ENCODE results near the gene GATB.

Gene GATB

DNA sequence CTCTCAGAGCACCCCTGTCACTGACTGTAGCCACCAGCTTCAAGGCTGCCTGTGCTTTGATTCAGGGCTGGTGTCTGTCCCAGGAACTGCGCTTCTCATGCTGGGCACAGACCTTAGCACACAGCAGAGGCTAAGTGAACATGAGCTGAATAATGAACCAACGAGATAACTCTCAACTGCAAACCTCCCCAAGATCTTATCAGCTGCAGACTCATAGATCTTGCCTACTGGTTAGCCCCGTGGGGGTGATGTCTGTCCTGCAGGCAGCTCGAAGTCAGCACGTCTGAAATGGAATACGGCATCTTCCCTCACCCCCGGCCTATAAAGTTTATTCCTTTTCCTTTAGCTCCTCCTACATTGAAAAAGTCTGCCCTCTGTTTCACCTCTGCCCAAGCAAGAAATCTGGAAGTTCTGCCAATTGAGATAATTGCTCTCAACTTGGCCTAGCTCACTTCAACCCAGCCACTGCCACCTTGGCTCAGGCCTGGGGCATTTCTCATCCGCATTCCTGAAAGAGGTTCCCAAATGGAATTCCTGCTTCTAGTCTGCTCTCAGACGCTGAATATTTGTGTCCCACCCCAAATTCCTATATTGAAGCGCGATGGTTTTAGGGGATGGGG lies 73.7 kb downstream of the GATB start:
- H3K27ac ChIP-seq (ENCODE audit: extremely low read depth, low read depth, low read length) = no peak overlapping the region
- ChIA-PET CTCF (no interaction called here), POLR2A (no interaction called here)
- H3K9me3 ChIP-seq (ENCODE audit: control insufficient read depth, insufficient read depth, low read depth, low read length) = no peaks in the 10 kb centered on the region
- TF ChIP-seq, protein P1, sequence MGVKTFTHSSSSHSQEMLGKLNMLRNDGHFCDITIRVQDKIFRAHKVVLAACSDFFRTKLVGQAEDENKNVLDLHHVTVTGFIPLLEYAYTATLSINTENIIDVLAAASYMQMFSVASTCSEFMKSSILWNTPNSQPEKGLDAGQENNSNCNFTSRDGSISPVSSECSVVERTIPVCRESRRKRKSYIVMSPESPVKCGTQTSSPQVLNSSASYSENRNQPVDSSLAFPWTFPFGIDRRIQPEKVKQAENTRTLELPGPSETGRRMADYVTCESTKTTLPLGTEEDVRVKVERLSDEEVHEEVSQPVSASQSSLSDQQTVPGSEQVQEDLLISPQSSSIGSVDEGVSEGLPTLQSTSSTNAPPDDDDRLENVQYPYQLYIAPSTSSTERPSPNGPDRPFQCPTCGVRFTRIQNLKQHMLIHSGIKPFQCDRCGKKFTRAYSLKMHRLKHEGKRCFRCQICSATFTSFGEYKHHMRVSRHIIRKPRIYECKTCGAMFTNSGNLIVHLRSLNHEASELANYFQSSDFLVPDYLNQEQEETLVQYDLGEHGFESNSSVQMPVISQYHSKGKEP (tag by site-specific recombination; IDR thresholded peaks at IDR 0.05) = no peak
- TF ChIP-seq ZNF223 (tag by site-specific recombination; IDR thresholded peaks at IDR 0.05) = no peak
- TF ChIP-seq ZNF302 (tag by site-specific recombination; IDR thresholded peaks at IDR 0.05; ENCODE audit: low read depth) = no peak
- TF ChIP-seq ZNF155 (tag by site-specific recombination; IDR thresholded peaks at IDR 0.05) = no peak
- no peak for TF ChIP-seq WT1 (tag by site-specific recombination; IDR thresholded peaks at IDR 0.05)
- no peak for TF ChIP-seq ZNF777 (tag by site-specific recombination; IDR thresholded peaks at IDR 0.05; ENCODE audit: borderline replicate concordance)
- TF ChIP-seq KLF16 (tag by site-specific recombination; IDR thresholded peaks at IDR 0.05) = no peak
- TF ChIP-seq, protein P2, sequence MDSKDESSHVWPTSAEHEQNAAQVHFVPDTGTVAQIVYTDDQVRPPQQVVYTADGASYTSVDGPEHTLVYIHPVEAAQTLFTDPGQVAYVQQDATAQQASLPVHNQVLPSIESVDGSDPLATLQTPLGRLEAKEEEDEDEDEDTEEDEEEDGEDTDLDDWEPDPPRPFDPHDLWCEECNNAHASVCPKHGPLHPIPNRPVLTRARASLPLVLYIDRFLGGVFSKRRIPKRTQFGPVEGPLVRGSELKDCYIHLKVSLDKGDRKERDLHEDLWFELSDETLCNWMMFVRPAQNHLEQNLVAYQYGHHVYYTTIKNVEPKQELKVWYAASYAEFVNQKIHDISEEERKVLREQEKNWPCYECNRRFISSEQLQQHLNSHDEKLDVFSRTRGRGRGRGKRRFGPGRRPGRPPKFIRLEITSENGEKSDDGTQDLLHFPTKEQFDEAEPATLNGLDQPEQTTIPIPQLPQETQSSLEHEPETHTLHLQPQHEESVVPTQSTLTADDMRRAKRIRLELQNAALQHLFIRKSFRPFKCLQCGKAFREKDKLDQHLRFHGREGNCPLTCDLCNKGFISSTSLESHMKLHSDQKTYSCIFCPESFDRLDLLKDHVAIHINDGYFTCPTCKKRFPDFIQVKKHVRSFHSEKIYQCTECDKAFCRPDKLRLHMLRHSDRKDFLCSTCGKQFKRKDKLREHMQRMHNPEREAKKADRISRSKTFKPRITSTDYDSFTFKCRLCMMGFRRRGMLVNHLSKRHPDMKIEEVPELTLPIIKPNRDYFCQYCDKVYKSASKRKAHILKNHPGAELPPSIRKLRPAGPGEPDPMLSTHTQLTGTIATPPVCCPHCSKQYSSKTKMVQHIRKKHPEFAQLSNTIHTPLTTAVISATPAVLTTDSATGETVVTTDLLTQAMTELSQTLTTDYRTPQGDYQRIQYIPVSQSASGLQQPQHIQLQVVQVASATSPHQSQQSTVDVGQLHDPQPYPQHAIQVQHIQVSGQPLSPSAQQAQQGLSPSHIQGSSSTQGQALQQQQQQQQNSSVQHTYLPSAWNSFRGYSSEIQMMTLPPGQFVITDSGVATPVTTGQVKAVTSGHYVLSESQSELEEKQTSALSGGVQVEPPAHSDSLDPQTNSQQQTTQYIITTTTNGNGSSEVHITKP (tag by site-specific recombination; IDR thresholded peaks at IDR 0.05) = no peak
- no peak for TF ChIP-seq ZNF366 (tag by site-specific recombination; conservative IDR thresholded peaks at IDR 0.05)
- no peak for TF ChIP-seq ZNF560 (tag by site-specific recombination; IDR thresholded peaks at IDR 0.05; ENCODE audit: borderline replicate concordance)
- TF ChIP-seq, protein P3, sequence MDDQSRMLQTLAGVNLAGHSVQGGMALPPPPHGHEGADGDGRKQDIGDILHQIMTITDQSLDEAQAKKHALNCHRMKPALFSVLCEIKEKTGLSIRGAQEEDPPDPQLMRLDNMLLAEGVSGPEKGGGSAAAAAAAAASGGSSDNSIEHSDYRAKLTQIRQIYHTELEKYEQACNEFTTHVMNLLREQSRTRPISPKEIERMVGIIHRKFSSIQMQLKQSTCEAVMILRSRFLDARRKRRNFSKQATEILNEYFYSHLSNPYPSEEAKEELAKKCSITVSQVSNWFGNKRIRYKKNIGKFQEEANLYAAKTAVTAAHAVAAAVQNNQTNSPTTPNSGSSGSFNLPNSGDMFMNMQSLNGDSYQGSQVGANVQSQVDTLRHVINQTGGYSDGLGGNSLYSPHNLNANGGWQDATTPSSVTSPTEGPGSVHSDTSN (CRISPR knock-in tag; IDR thresholded peaks at IDR 0.05) = no peak
- TF ChIP-seq ZNF670 (tag by site-specific recombination; IDR thresholded peaks at IDR 0.05; ENCODE audit: low read depth) = no peak
- TF ChIP-seq, protein P4, sequence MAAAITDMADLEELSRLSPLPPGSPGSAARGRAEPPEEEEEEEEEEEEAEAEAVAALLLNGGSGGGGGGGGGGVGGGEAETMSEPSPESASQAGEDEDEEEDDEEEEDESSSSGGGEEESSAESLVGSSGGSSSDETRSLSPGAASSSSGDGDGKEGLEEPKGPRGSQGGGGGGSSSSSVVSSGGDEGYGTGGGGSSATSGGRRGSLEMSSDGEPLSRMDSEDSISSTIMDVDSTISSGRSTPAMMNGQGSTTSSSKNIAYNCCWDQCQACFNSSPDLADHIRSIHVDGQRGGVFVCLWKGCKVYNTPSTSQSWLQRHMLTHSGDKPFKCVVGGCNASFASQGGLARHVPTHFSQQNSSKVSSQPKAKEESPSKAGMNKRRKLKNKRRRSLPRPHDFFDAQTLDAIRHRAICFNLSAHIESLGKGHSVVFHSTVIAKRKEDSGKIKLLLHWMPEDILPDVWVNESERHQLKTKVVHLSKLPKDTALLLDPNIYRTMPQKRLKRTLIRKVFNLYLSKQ (tag by site-specific recombination; IDR thresholded peaks at IDR 0.05; ENCODE audit: borderline replicate concordance) = no peak
- no peak for TF ChIP-seq ZNF423 (tag by site-specific recombination; IDR thresholded peaks at IDR 0.05)
- no peak for TF ChIP-seq ZNF558 (tag by site-specific recombination; IDR thresholded peaks at IDR 0.05)
- no peak for TF ChIP-seq ZNF2 (tag by site-specific recombination; IDR thresholded peaks at IDR 0.05)
- TF ChIP-seq KLF1 (tag by site-specific recombination; IDR thresholded peaks at IDR 0.05) = no peak
- TF ChIP-seq ZBTB7A (tag by site-specific recombination; IDR thresholded peaks at IDR 0.05; ENCODE audit: low read depth) = no peak
- no peak for TF ChIP-seq GLIS2 (tag by site-specific recombination; IDR thresholded peaks at IDR 0.05)
- no peaks in the 10 kb centered on the region for H3K36me3 ChIP-seq (ENCODE audit: control insufficient read depth in 2 of 2, insufficient read depth in 1 of 2, low read length in 2 of 2)
- no peak overlapping the region for H3K4me3 ChIP-seq (ENCODE audit: low read depth, low read length)
- H3K4me1 ChIP-seq (ENCODE audit: control insufficient read depth, insufficient read depth, low read length) = no peaks in the 10 kb centered on the region

Data from HEK293 (cell line).